HG02763 (cell line): Measurements from ENCODE around the gene HOXD12.

Experiments used
- ATAC-seq: cut with Tn5 transposase; IDR thresholded peaks from one replicate; pipeline ENCODE4 v1.9.1; 2021; ENCODE audit warnings: mild to moderate bottlenecking, moderate library complexity; ENCODE audit not compliant: unreplicated experiment

Gene HOXD12

DNA sequence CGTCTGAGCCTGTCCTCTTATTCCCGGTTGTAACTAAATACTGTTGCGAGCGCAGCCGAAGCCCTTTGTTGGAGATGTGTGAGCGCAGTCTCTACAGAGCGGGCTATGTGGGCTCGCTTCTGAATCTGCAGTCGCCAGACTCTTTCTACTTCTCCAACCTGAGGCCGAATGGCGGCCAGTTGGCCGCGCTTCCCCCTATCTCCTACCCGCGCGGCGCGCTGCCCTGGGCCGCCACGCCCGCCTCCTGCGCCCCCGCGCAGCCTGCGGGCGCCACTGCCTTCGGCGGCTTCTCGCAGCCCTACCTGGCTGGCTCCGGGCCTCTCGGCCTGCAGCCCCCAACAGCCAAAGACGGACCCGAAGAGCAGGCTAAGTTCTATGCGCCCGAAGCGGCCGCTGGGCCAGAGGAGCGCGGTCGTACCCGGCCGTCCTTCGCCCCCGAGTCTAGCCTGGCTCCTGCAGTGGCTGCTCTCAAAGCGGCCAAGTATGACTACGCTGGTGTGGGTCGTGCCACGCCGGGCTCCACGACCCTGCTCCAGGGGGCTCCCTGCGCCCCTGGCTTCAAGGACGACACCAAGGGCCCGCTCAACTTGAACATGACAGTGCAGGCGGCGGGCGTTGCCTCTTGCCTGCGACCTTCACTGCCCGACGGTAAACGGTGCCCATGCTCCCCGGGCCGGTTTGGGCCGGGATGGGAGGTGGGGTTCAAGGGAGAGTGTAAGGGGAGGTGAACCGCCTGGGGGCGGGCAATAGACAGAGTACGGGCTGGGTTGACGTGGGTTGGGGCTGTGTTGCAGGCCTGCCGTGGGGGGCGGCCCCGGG lies at the start of gene HOXD12:
Gene HOXD12 (plus strand): TSS at position 68 of the 819 bp plus-strand sequence. CDS start 7 bp downstream, at position 75.
- no peak for ATAC-seq

GRCh38 chr2:176056406-176056805 lies 43.2 kb upstream of the HOXD12 start:
- no peak for ATAC-seq

DNA sequence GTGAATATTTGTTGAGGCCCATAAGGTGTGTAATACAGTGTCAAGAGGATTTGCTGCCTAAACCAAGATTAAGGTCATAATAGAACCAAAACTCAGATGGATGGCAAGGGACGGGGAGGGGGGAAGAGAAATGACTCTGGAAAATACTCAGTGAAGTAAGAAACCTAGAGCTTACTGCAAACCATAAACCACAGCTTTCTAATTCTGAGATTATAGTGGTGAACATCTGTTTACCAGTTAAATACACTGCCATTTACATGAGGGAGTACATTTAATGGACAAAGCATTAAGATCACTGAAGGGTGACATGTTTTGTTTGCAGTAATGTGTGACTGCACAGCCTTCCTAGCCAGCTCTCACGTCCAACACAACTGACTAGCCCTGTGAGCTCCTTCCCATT lies 35.6 kb upstream of the HOXD12 start:
- ATAC-seq, result no peak

DNA sequence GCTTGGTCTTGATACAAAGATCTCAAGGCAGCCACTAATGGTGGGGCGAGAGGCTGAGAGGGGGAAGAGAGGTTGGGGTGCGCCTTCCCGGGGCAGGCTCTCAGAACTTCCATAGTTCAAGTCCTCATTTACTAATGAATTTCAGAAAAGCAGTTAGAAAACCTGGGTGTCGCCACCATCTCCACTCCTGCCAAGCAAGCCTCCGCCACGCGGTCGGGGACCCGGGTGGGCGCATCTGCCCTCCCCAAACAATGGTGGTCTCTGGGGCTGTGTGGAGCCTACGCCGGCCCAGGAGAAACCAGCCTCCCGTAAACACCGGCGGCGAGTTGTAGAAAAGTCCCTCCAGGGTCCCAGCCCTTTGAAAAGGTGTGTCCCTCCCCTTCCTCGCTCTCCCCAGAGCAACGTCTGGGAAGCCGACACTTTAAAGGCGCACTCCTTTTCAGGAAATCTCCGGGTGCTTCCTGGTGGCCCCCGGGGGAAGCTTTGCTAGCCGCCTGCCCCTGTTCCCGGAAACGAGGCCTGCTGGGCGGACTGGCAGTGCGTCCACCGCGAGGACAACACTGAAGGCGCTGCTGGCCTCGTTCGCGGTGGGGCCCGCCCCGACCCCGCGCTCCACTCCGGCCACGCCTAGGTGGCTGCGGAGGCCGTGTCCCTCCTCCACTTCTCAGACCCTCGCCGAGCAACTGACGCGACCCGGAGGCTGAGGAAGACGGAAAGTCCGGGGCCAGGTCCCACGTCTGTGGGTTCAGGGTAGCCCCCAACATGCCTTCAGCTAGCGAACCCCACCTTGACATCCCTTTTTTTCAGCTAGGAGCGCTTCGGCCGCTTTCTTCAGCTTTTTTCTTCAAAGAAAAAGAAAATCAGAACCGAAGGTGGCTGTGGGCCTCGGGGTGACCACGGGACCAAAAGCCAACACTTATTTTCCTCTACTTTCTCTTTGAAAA lies 32.7 kb upstream of the HOXD12 start:
- no peak for ATAC-seq

DNA sequence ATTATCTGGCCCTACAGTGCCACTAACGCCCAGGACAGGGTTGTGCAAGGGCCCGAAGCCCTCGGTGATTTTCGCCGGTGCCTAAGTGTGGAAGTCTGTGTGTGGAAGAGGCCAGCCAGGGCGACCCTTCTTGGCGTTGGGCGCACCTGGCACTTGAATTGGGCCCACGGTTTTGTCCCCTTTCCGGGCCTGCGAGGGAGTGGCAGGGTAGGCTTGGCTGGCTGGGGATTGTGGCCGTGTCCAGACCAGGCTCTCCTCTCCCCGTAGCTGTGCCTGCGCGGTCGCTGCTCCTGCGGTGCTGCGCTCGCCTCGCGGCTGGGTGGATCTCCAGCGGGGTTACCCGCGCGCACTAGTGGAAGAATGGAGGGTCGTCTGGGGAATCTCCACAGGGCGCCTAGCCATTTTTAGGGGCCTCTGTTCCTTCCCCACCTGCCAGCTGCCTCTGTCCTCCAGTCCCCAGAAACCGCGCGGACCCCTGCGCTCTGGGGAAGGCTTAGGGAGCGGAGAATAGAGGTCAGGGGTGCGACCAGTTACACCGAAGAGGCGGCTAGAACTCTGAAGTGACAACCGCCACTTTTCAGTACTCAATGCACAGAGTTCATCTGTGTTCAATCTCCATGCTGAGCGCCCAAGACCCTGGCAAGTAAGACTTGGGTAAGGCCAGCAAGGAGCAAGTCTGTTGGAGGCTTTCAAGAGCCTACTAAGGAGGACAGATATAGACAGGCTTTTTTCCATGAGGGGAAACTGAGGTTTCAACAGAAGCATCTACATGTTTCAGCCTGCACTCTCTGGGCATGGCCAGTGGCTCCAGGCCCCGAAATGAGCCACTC lies 31.8 kb upstream of the HOXD12 start:
- ATAC-seq, result no peak

DNA sequence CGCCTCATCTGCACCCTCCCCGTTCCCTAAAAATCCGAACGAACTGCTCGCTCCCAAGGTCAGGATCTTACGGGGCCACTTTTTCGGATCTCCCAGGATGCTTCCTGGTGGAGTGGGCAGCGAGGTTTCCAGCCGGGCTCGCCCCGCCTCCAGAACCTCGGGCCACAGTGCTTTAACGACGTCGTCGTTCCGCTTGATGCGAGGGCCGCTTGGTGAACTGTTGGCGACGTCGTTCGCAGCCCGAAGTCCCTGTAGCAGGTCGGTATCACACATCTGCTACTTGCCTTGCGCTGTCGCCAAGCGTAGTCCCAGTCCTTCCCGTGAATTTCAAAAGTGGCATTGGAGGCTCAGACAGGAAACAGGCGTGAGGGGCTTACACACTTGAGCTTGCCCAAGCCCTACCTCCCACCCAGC lies 31.2 kb upstream of the HOXD12 start:
- no peak for ATAC-seq

GRCh38 chr2:176071330-176072291 lies 28.0 kb upstream of the HOXD12 start:
- no peak for ATAC-seq

DNA sequence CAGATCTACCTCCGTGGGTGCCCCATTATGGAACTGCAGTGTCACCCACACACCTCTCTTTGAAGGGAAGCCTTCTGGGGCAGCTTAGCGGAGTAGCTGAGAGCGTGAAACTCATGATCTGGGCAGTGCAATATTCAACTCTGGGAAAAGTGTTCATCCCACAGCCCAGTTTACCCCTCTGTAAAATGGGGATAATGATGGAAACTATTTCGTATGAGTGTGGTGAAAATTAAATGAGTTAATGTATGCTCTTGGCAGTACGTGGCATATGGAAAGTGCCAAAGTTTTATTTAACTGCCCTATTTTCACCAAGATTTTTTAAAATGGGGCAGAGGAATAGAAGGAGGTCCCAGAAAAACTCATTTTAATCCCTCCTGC lies 27.3 kb upstream of the HOXD12 start:
- ATAC-seq, result no peak

DNA sequence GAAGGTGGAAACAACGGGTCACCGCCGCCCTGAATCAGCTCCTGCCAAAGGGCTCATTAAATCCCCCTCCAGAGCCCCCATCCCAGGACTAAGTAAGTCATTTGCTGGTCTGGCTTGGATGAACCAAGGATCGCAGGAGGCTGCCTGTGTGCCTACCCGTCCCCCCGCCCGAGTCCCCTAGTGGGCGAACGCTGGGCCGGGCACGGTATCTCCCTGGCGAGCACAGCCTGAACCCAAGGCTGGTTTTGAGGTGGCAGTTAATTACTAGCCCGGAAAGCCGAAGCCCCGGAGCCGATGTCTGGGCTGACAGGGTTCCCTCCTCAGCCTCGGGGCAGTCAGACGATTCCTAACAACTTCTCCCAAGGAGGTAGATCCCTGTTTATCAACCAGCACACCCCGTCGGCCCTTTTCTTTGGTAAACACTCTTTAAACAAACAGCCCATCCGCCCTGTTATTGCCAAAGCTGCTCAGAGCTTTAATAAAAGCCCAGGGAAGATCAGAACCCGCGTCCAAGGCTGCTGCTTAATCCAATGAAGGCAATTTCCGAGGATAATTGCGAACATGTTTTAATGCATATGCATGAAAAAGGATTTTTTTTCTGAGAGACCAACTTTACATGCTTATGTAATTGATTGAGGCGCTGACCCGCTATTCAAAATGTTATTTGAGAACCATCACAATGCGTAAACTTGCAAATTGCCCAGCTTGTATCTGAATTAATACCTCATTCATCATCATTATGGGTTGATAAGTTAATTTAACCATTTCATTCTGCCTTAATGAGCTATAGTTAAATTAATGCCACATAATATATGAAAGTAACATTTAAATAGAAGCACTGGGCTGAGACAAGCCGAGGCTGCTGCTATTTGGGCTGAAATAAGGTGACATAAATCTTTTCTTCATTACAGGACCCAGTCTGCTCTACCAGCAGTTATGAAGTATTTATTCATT lies 26.4 kb upstream of the HOXD12 start:
- no peak for ATAC-seq

DNA sequence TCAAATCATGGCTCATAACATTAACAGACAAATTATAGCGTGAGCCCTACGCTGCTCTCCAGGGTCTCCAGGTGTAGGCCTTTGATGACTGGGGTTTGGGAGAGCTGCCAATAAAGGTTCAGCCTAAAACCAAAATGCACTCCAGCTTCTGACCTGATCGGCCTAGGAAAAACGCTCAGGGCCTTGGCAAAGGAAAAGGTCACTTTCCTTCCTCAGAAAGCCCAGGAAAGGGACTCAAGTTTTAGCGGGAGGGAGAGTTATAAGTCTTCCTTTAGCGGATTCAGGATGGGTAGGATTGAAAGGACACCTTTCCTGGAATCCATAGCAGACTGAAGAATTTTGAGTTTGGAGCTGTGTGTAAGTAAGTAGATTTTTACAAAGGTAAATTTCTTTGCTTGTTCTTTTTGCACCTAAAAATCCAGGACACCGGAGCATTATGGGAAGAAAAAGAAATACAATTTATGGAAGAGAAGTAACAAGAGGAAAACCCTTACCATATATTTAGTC lies 24.6 kb upstream of the HOXD12 start:
- no peak for ATAC-seq

DNA sequence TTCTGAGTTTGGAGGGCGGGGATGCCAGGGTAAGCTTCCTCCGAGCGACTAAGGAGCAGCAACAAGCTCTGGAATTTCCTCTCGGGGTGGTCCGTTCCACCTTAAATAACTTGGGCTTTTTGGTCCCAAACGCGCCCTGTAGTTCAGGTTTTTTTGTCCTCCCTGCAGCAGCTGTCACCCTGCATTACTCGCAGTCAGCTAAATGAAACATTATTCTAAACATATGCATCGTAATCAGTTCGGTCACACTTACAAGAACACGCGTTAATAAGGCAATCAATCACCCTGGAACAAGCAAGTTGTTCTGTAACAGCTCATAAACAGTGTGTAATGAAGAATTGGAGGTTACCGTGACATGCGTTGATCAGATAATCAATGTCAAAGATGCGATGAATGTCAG lies 24.1 kb upstream of the HOXD12 start:
- no peak for ATAC-seq

- ATAC-seq, result no peak
These were observed 23.5 kb upstream of the HOXD12 start for GRCh38 chr2:176076063-176076462.

- no peak for ATAC-seq
These were observed 22.8 kb upstream of the HOXD12 start for GRCh38 chr2:176076796-176077195.

GRCh38 chr2:176078541-176079284 lies 20.9 kb upstream of the HOXD12 start:
- ATAC-seq, result no peak

- no peak for ATAC-seq
These were observed 20.2 kb upstream of the HOXD12 start for GRCh38 chr2:176079285-176079830.

- no peak for ATAC-seq
These were observed 19.6 kb upstream of the HOXD12 start for GRCh38 chr2:176079831-176080539.
